Fibroblast of lung (primary cell): ENCODE measurements around the gene DYRK1A.

Experiments used
- CTCF ChIP-seq, 2 donors: IDR thresholded peaks in 1 of 2; conservative IDR thresholded peaks in 1 of 2; 1 replicate in 1 of 2; 2 replicates in 1 of 2; pipeline ENCODE4 v1.5.1; 2011 to 2012; ENCODE audit warnings: low read length in 2 of 2, control low read depth in 1 of 2, inconsistent platforms in 1 of 2, low read depth in 1 of 2, mild to moderate bottlenecking in 1 of 2
- EZH2 ChIP-seq: IDR thresholded peaks from 2 replicates; pipeline ENCODE4 v1.5.1; 2012; ENCODE audit warnings: low read length, control low read depth, mild to moderate bottlenecking; ENCODE audit errors: missing control alignments

- no peak for TF ChIP-seq CTCF (conservative IDR thresholded peaks at IDR 0.05 in 1 of 2, IDR thresholded peaks at IDR 0.05 in 1 of 2; ENCODE audit: low read depth in 1 of 2, low read length in 2 of 2)
- no peak for TF ChIP-seq EZH2
These were observed 80.8 kb downstream of the DYRK1A start for GRCh38 chr21:37447288-37447936.
